Activated CD8-positive, alpha-beta memory T cell treated with anti-CD3 and anti-CD28 coated beads, Interleukin-2, amount 10 ng/mL, durations not matched to agents 7 days and 5 days (primary cell): ENCODE data around the gene DOCK2. TPM values are rescaled to one million over a fixed set of nuclear protein-coding genes. Genes with fewer than 3 reads are reported as not detected.

ENCODE experiments used
- ATAC-seq: fragments of 150-1000 bp; cut with Tn5 transposase; one replicate; pipeline ENCODE4 v1.10.0; 2021; ENCODE audit warnings: moderate library complexity
- CTCF ChIA-PET: fragments of 350-600 bp; sonication (Branson Sonifier 250); formaldehyde crosslinking; loops from one replicate; lab custom pipeline; 2021; ENCODE audit warnings: antibody characterized with exemption; lab: Charles Lee
- DNase-seq: peaks from one replicate; pipeline ENCODE4 v3.0.0-alpha.2; 2020
- H3K27ac Mint-ChIP-seq: one replicate; pipeline ENCODE4 v1.8.0; 2021; ENCODE audit warnings: mild to moderate bottlenecking, mixed read lengths
- H3K27me3 Mint-ChIP-seq: one replicate; pipeline ENCODE4 v1.8.0; 2021; ENCODE audit warnings: mixed read lengths
- H3K36me3 Mint-ChIP-seq: one replicate; pipeline ENCODE4 v1.8.0; 2021; ENCODE audit warnings: mild to moderate bottlenecking, mixed read lengths
- H3K4me1 Mint-ChIP-seq: one replicate; pipeline ENCODE4 v1.8.0; 2021; ENCODE audit warnings: mixed read lengths
- H3K4me3 Mint-ChIP-seq: one replicate; pipeline ENCODE4 v1.8.0; 2021; ENCODE audit warnings: mild to moderate bottlenecking, moderate library complexity, mixed read lengths
- H3K9me3 Mint-ChIP-seq: one replicate; pipeline ENCODE4 v1.8.0; 2022; ENCODE audit warnings: low read depth, mixed read lengths
- total RNA-seq, 2 experiments: library from RNA; stranded (reverse); gene quantifications; one replicate each; pipeline ENCODE4 v1.2.3, GENCODE V29; 2021

DOCK2 gene
- total RNA-seq, 2 experiments from 2014 or later: 271 to 321 TPM

GRCh38 chr5:170070556-170071412, 433.7 kb downstream of the DOCK2 start:
- DNase-seq (no peak), ATAC-seq (no peak)
- H3K4me3 Mint-ChIP-seq: no peak overlapping the region
- H3K27ac Mint-ChIP-seq: no peak overlapping the region
- H3K4me1 Mint-ChIP-seq: no peaks in the 10 kb centered on the region
- H3K36me3 Mint-ChIP-seq: peaks cover 62% of the 10 kb centered on the region
- no peaks in the 10 kb centered on the region for H3K9me3 Mint-ChIP-seq
- H3K27me3 Mint-ChIP-seq: no peaks in the 10 kb centered on the region
- CTCF ChIA-PET: interaction anchor here (0.9 to 2.0 kb wide), 11 partner anchors 8 to 385 kb away, joined by 3 to 7 read pairs (median 4); no protein-coding TSS in a partner anchor

- CTCF ChIA-PET: interaction anchor here (1.1 to 2.0 kb wide), 6 partner anchors 12 to 386 kb away, joined by 3 to 7 read pairs (median 4); no protein-coding TSS in a partner anchor
- no peaks in the 10 kb centered on the region for H3K27me3 Mint-ChIP-seq
- no peak for ATAC-seq
- peaks cover 67% of the 10 kb centered on the region for H3K36me3 Mint-ChIP-seq
- no peak overlapping the region for H3K4me3 Mint-ChIP-seq
- H3K27ac Mint-ChIP-seq: no peak overlapping the region
- H3K9me3 Mint-ChIP-seq: no peaks in the 10 kb centered on the region
- H3K4me1 Mint-ChIP-seq: no peaks in the 10 kb centered on the region
- no peak for DNase-seq
These were observed 434.7 kb downstream of the DOCK2 start for GRCh38 chr5:170071748-170072147.

DNA sequence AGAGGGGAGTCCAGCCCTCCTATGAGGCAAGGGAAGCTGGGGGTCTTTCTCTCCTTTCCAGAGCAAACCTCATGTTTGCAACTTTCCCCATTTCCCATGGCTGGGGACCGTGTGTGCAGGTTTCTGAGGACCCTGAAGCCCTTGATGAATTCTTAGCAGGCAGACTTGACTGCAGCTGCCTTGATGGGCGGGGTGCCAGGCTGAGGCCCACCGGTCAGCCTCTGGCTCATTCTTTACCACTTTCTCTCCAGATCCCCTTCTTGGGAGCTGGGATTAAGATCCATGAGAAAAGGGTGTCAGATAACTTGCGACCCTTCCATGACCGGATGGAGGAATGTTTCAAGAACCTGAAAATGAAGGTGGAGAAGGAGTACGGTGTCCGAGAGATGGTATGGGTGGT, 438.6 kb downstream of the DOCK2 start:
- CTCF ChIA-PET: no interaction called here
- Mint-ChIP-seq H3K4me3 (no peak overlapping the region), H3K4me1 (no peaks in the 10 kb centered on the region), H3K36me3 (peaks cover 60% of the 10 kb centered on the region), H3K27me3 (no peaks in the 10 kb centered on the region), H3K9me3 (no peaks in the 10 kb centered on the region), H3K27ac (no peak overlapping the region)
- ATAC-seq (no peak), DNase-seq (no peak)

- no peaks in the 10 kb centered on the region for H3K4me1 Mint-ChIP-seq
These were observed 439.1 kb downstream of the DOCK2 start for GRCh38 chr5:170076211-170076610.

GRCh38 chr5:170076739-170077138, 439.7 kb downstream of the DOCK2 start:
- no peak for ATAC-seq
- Mint-ChIP-seq H3K27ac (no peak overlapping the region), H3K9me3 (no peaks in the 10 kb centered on the region), H3K36me3 (peaks cover 58% of the 10 kb centered on the region), H3K4me1 (no peaks in the 10 kb centered on the region), H3K27me3 (no peaks in the 10 kb centered on the region), H3K4me3 (no peak overlapping the region)
- CTCF ChIA-PET: no interaction called here
- DNase-seq: no peak

More at GRCh38 chr5:170076211-170076610, 439.1 kb downstream of the DOCK2 start:
- DNase-seq: no peak
- Mint-ChIP-seq H3K27me3 (no peaks in the 10 kb centered on the region), H3K27ac (no peak overlapping the region), H3K36me3 (peaks cover 59% of the 10 kb centered on the region), H3K4me3 (no peak overlapping the region), H3K9me3 (no peaks in the 10 kb centered on the region)
- CTCF ChIA-PET: no interaction called here
- ATAC-seq: no peak

DNA sequence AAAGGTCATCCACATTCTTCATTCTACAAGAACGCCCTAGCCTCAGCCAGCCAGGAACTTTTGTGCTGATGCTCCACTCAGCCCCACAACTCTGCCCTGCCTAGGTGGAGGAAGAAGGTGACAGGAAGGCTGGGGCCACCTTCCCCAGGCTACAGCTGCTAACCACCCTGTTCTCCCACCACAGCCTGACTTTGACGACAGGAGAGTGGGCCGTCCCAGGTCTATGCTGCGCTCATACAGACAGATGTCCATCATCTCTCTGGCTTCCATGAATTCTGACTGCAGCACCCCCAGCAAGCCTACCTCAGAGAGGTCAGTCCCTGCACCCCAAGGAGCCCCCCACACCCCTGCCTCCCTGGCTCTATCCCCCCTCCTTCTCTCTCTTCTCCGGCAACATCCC, 440.5 kb downstream of the DOCK2 start:
- Mint-ChIP-seq H3K36me3 (peaks cover 63% of the 10 kb centered on the region), H3K27me3 (no peaks in the 10 kb centered on the region), H3K4me3 (no peak overlapping the region), H3K9me3 (no peaks in the 10 kb centered on the region), H3K27ac (no peak overlapping the region), H3K4me1 (no peaks in the 10 kb centered on the region)
- no peak for ATAC-seq
- DNase-seq: no peak
- CTCF ChIA-PET: no interaction called here

- H3K36me3 Mint-ChIP-seq: peaks cover 66% of the 10 kb centered on the region
- DNase-seq (no peak), ATAC-seq (no peak)
- no peaks in the 10 kb centered on the region for H3K9me3 Mint-ChIP-seq
- CTCF ChIA-PET: interaction anchor here (1.4 kb wide), 1 partner anchor 8 kb away, joined by 3 read pairs; no protein-coding TSS in a partner anchor
- no peak overlapping the region for H3K27ac Mint-ChIP-seq
- H3K27me3 Mint-ChIP-seq: no peaks in the 10 kb centered on the region
- no peaks in the 10 kb centered on the region for H3K4me1 Mint-ChIP-seq
- H3K4me3 Mint-ChIP-seq: no peak overlapping the region
These were observed 441.4 kb downstream of the DOCK2 start for GRCh38 chr5:170078458-170078857.

DNA sequence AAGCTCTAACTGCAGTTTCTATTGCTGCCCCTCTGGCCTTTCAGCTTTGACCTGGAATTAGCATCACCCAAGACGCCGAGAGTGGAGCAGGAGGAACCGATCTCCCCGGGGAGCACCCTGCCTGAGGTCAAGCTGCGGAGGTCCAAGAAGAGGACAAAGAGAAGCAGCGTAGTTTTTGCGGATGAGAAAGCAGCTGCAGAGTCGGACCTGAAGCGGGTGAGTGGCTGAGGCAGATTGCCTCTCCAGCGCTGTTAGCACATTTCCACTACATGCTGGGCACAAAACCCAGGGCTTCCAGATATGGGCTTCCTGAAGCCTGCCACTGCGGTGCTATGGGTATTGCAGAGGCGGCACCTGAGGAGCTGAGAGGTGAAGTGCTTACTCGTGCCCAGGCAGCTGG, 441.9 kb downstream of the DOCK2 start:
- Mint-ChIP-seq H3K27ac (no peak overlapping the region), H3K9me3 (no peaks in the 10 kb centered on the region), H3K4me3 (no peak overlapping the region), H3K36me3 (peaks cover 71% of the 10 kb centered on the region), H3K4me1 (no peaks in the 10 kb centered on the region), H3K27me3 (no peaks in the 10 kb centered on the region)
- CTCF ChIA-PET: interaction anchor here (1.4 kb wide), 1 partner anchor 8 kb away, joined by 3 read pairs; no protein-coding TSS in a partner anchor
- DNase-seq (no peak), ATAC-seq (no peak)

DNA sequence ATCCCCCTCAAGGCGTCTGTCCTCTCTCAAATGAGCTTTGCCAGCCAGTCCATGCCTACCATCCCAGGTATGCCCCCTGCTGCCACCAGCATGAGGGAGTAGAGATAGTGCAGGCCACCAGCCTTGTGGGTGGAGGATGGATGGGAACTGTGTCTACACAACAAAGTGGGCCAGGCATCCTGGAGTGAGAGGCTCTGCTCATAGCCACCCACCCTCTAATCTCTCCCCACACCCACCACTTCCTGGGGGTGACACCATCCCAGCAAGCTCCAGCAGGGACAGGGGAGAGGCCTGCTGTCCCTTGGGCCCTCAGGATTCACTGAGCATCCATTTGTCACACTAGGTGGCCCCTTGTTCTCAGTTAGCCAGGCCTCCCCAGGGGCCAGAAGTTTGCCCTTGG, 443.1 kb downstream of the DOCK2 start:
- H3K9me3 Mint-ChIP-seq: no peaks in the 10 kb centered on the region
- H3K4me1 Mint-ChIP-seq: no peaks in the 10 kb centered on the region
- peaks cover 74% of the 10 kb centered on the region for H3K36me3 Mint-ChIP-seq
- no peak for ATAC-seq
- H3K27ac Mint-ChIP-seq: no peak overlapping the region
- no peak for DNase-seq
- H3K4me3 Mint-ChIP-seq: no peak overlapping the region
- CTCF ChIA-PET: no interaction called here
- H3K27me3 Mint-ChIP-seq: no peaks in the 10 kb centered on the region

DNA sequence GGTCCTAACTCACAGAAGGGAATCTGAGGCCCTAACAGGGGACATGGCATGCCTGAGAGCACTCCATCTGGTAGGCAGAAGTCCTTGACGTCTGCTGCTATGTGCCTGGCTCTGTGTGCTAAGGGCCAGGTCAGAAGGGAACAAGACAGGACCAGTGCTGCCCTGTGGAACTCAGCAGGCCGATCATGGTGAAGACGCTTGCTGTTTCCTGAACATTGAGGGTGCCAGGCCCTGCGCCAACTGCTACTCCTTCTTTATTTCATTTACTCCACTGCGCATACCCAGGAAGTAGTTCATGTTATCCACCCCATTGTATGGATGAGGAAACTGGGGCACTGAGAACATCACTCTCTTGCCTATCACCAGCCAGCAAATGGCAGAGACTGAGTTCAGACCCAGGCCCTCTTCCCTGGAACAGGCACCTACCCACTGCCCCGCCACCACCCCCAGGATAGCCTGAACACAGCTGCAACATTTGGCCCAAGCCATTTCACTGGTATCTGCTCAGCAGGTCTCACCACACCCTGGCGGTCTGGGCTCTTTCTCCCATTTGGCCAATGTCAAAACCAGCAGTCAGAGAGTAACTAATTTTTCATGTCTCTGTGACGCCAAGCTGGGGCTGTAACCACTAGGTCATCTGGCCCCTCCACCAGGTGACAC, 443.8 kb downstream of the DOCK2 start:
- Mint-ChIP-seq H3K9me3 (no peaks in the 10 kb centered on the region), H3K4me1 (no peaks in the 10 kb centered on the region), H3K27me3 (no peaks in the 10 kb centered on the region), H3K4me3 (no peak overlapping the region), H3K36me3 (peaks cover 75% of the 10 kb centered on the region), H3K27ac (no peak overlapping the region)
- CTCF ChIA-PET: no interaction called here
- ATAC-seq: no peak
- no peak for DNase-seq

DNA sequence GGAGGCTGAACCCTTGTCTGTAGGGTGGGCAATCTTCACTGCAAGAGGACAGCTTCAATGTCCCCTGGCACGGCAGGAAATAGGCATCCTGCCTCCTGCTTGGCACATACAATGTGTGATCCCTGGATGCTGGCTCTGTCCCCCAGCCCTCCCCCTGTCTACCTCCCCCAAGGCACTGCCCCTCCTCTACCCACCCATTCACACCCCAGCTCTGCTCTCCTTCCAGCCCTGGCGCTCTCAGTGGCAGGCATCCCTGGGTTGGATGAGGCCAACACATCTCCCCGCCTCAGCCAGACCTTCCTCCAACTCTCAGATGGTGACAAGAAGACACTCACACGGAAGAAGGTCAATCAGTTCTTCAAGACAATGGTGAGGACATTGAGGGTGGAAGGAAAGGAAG, 444.5 kb downstream of the DOCK2 start:
- H3K4me1 Mint-ChIP-seq: no peaks in the 10 kb centered on the region
- no peaks in the 10 kb centered on the region for H3K9me3 Mint-ChIP-seq
- peaks cover 72% of the 10 kb centered on the region for H3K36me3 Mint-ChIP-seq
- CTCF ChIA-PET: no interaction called here
- no peak overlapping the region for H3K27ac Mint-ChIP-seq
- no peak for ATAC-seq
- DNase-seq: no peak
- no peaks in the 10 kb centered on the region for H3K27me3 Mint-ChIP-seq
- H3K4me3 Mint-ChIP-seq: no peak overlapping the region

DNA sequence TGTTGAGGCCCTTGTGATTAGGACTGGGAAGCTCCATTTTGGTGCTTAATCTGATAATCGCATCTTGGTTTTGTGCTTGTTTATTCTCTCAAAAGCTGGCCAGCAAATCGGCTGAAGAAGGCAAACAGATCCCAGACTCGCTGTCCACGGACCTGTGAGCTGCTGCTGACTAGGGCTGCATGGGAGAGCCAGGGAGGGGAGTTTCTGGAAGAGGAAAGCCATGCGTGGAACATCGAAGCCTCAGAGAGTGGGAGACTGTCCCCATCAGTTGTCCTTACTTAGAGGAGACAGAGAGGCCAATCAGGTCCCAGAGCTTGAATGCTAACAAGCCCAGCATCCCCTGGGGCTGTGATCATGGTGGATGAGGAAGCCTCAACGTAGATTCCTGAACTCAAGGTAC, 445.6 kb downstream of the DOCK2 start:
- H3K36me3 Mint-ChIP-seq: peaks cover 74% of the 10 kb centered on the region

GRCh38 chr5:170087168-170087817, 450.2 kb downstream of the DOCK2 start:
- Mint-ChIP-seq H3K27ac (no peak overlapping the region), H3K4me1 (no peaks in the 10 kb centered on the region), H3K4me3 (no peak overlapping the region), H3K27me3 (no peaks in the 10 kb centered on the region), H3K36me3 (peaks cover 46% of the 10 kb centered on the region), H3K9me3 (no peaks in the 10 kb centered on the region)
- CTCF ChIA-PET: no interaction called here
- DNase-seq: no peak
- no peak for ATAC-seq

More for the DNA sequence above, 445.6 kb downstream of the DOCK2 start:
- CTCF ChIA-PET: interaction anchor here (1.2 kb wide), 1 partner anchor 8 kb away, joined by 3 read pairs; no protein-coding TSS in a partner anchor
- Mint-ChIP-seq H3K27me3 (no peaks in the 10 kb centered on the region), H3K27ac (no peak overlapping the region), H3K4me1 (no peaks in the 10 kb centered on the region), H3K9me3 (no peaks in the 10 kb centered on the region), H3K4me3 (no peak overlapping the region)
- ATAC-seq (no peak), DNase-seq (no peak)
